Measurements from ENCODE around the gene LHPP.

The LHPP gene

GRCh38 chr10:124577651-124578050, 116.0 kb downstream of the LHPP start:
- Histone ChIP-seq H3K14ac (ENCODE audit: low read length) (no peak overlapping the region), H3K36me3 (replicated peaks in 1 of 2; ENCODE audit: control insufficient read depth in 2 of 2, insufficient read depth in 2 of 2, low read length in 2 of 2) (no peaks in the 10 kb centered on the region), H2BK12ac (ENCODE audit: low read length) (no peak overlapping the region), H2AFZ (ENCODE audit: low read length) (no peak overlapping the region), H3K4ac (ENCODE audit: low read length) (no peak overlapping the region), H3K23ac (ENCODE audit: low read depth, low read length, poor library complexity) (no peak overlapping the region), H2BK5ac (ENCODE audit: low read length) (no peak overlapping the region), H3K79me1 (ENCODE audit: low read depth, low read length) (no peaks in the 10 kb centered on the region), H3K27ac (replicated peaks; ENCODE audit: low read length) (no peak overlapping the region), H3K4me2 (ENCODE audit: insufficient read depth, low read length, poor library complexity, severe bottlenecking) (no peak overlapping the region), H3K9ac (ENCODE audit: low read depth, low read length, poor library complexity) (no peak overlapping the region), H4K91ac (ENCODE audit: low read depth, low read length, poor library complexity) (no peak overlapping the region), H2AK5ac (ENCODE audit: low read depth, low read length) (no peak overlapping the region), H3K9me3 (replicated peaks in 1 of 2; ENCODE audit: control insufficient read depth in 2 of 2, insufficient read depth in 1 of 2, low read depth in 1 of 2, low read length in 2 of 2) (peaks cover 0 to 7% of the 10 kb centered on the region in 2 donors), H3K18ac (ENCODE audit: low read length) (no peak overlapping the region), H2BK120ac (ENCODE audit: low read depth, low read length) (no peak overlapping the region), H4K8ac (ENCODE audit: low read depth, low read length) (no peak overlapping the region), H3K27me3 (ENCODE audit: control insufficient read depth in 3 of 3, insufficient read depth in 3 of 3, low read depth in 1 of 3, low read length in 3 of 3) (peaks cover 0 to 12% (median 0%) of the 10 kb centered on the region in 3 experiments), H3K4me1 (ENCODE audit: control insufficient read depth in 2 of 2, insufficient read depth in 1 of 2, low read depth in 1 of 2, low read length in 2 of 2) (no peaks in the 10 kb centered on the region), H2BK15ac (ENCODE audit: low read length) (no peak overlapping the region), H3K4me3 (ENCODE audit: low read length in 2 of 2) (no peak overlapping the region)
- no peak for DNase-seq (ENCODE audit: low spot score)
- WGBS, 2 donors (ENCODE audit: extremely low coverage in 2 of 2, insufficient read length in 2 of 2, insufficient replicate concordance in 1 of 2) = no CpG with 5 or more reads among the region's 3 CpGs

GRCh38 chr10:124578231-124579010, 116.8 kb downstream of the LHPP start:
- H3K27ac ChIP-seq (replicated peaks; ENCODE audit: low read length) = no peak overlapping the region
- no peak overlapping the region for H4K91ac ChIP-seq (ENCODE audit: low read depth, low read length, poor library complexity)
- WGBS, 2 donors (ENCODE audit: extremely low coverage in 2 of 2, insufficient read length in 2 of 2, insufficient replicate concordance in 1 of 2) = no CpG with 5 or more reads among the region's 23 CpGs
- H3K27me3 ChIP-seq (ENCODE audit: control insufficient read depth in 3 of 3, insufficient read depth in 3 of 3, low read depth in 1 of 3, low read length in 3 of 3) = peaks cover 0 to 12% (median 0%) of the 10 kb centered on the region in 3 experiments
- H3K79me1 ChIP-seq (ENCODE audit: low read depth, low read length) = no peaks in the 10 kb centered on the region
- H3K4me3 ChIP-seq (ENCODE audit: low read length in 2 of 2) = peak overlapping the region in 1 of 2 donors; percentile 47
- H3K36me3 ChIP-seq (replicated peaks in 1 of 2; ENCODE audit: control insufficient read depth in 2 of 2, insufficient read depth in 2 of 2, low read length in 2 of 2) = no peaks in the 10 kb centered on the region
- no peak overlapping the region for H2BK12ac ChIP-seq (ENCODE audit: low read length)
- peak overlapping the region; percentile 1 for H3K9ac ChIP-seq (ENCODE audit: low read depth, low read length, poor library complexity)
- H4K8ac ChIP-seq (ENCODE audit: low read depth, low read length) = no peak overlapping the region
- no peak overlapping the region for H3K18ac ChIP-seq (ENCODE audit: low read length)
- DNase-seq (ENCODE audit: low spot score) = no peak
- H3K9me3 ChIP-seq (replicated peaks in 1 of 2; ENCODE audit: control insufficient read depth in 2 of 2, insufficient read depth in 1 of 2, low read depth in 1 of 2, low read length in 2 of 2) = peaks cover 0 to 7% of the 10 kb centered on the region in 2 donors
- no peak overlapping the region for H2BK15ac ChIP-seq (ENCODE audit: low read length)
- H3K4me1 ChIP-seq (ENCODE audit: control insufficient read depth in 2 of 2, insufficient read depth in 1 of 2, low read depth in 1 of 2, low read length in 2 of 2) = no peaks in the 10 kb centered on the region
- peak overlapping the region; percentile 19 for H2AK5ac ChIP-seq (ENCODE audit: low read depth, low read length)
- no peak overlapping the region for H2BK120ac ChIP-seq (ENCODE audit: low read depth, low read length)
- H3K4me2 ChIP-seq (ENCODE audit: insufficient read depth, low read length, poor library complexity, severe bottlenecking) = no peak overlapping the region
- H2BK5ac ChIP-seq (ENCODE audit: low read length) = no peak overlapping the region
- no peak overlapping the region for H2AFZ ChIP-seq (ENCODE audit: low read length)
- H3K23ac ChIP-seq (ENCODE audit: low read depth, low read length, poor library complexity) = no peak overlapping the region
- no peak overlapping the region for H3K4ac ChIP-seq (ENCODE audit: low read length)
- H3K14ac ChIP-seq (ENCODE audit: low read length) = no peak overlapping the region

- no peak overlapping the region for H3K4me2 ChIP-seq (ENCODE audit: insufficient read depth, low read length, poor library complexity, severe bottlenecking)
- no peak overlapping the region for H2BK5ac ChIP-seq (ENCODE audit: low read length)
- no peak overlapping the region for H2BK120ac ChIP-seq (ENCODE audit: low read depth, low read length)
- no peak overlapping the region for H3K18ac ChIP-seq (ENCODE audit: low read length)
- H2BK12ac ChIP-seq (ENCODE audit: low read length) = no peak overlapping the region
- H3K14ac ChIP-seq (ENCODE audit: low read length) = no peak overlapping the region
- H3K9ac ChIP-seq (ENCODE audit: low read depth, low read length, poor library complexity) = peak overlapping the region; percentile 2
- DNase-seq (ENCODE audit: low spot score) = no peak
- peak overlapping the region; percentile 19 for H2AK5ac ChIP-seq (ENCODE audit: low read depth, low read length)
- no peaks in the 10 kb centered on the region for H3K4me1 ChIP-seq (ENCODE audit: control insufficient read depth in 2 of 2, insufficient read depth in 1 of 2, low read depth in 1 of 2, low read length in 2 of 2)
- no peak overlapping the region for H4K8ac ChIP-seq (ENCODE audit: low read depth, low read length)
- no peak overlapping the region for H2AFZ ChIP-seq (ENCODE audit: low read length)
- H3K27me3 ChIP-seq (ENCODE audit: control insufficient read depth in 3 of 3, insufficient read depth in 3 of 3, low read depth in 1 of 3, low read length in 3 of 3) = peaks cover 0 to 12% (median 0%) of the 10 kb centered on the region in 3 experiments
- H4K91ac ChIP-seq (ENCODE audit: low read depth, low read length, poor library complexity) = no peak overlapping the region
- H3K23ac ChIP-seq (ENCODE audit: low read depth, low read length, poor library complexity) = no peak overlapping the region
- no peak overlapping the region for H3K4me3 ChIP-seq (ENCODE audit: low read length in 2 of 2)
- no peak overlapping the region for H2BK15ac ChIP-seq (ENCODE audit: low read length)
- WGBS, 2 donors (ENCODE audit: extremely low coverage in 2 of 2, insufficient read length in 2 of 2, insufficient replicate concordance in 1 of 2) = no CpG with 5 or more reads among the region's 16 CpGs
- H3K27ac ChIP-seq (replicated peaks; ENCODE audit: low read length) = no peak overlapping the region
- H3K79me1 ChIP-seq (ENCODE audit: low read depth, low read length) = no peaks in the 10 kb centered on the region
- no peaks in the 10 kb centered on the region for H3K36me3 ChIP-seq (replicated peaks in 1 of 2; ENCODE audit: control insufficient read depth in 2 of 2, insufficient read depth in 2 of 2, low read length in 2 of 2)
- H3K4ac ChIP-seq (ENCODE audit: low read length) = no peak overlapping the region
- H3K9me3 ChIP-seq (replicated peaks in 1 of 2; ENCODE audit: control insufficient read depth in 2 of 2, insufficient read depth in 1 of 2, low read depth in 1 of 2, low read length in 2 of 2) = peaks cover 0 to 7% of the 10 kb centered on the region in 2 donors
Observed at GRCh38 chr10:124579011-124579399, 117.4 kb downstream of the LHPP start.

- Histone ChIP-seq H3K27ac (replicated peaks; ENCODE audit: low read length) (no peak overlapping the region), H3K14ac (ENCODE audit: low read length) (no peak overlapping the region), H3K79me1 (ENCODE audit: low read depth, low read length) (peaks cover 1% of the 10 kb centered on the region), H3K18ac (ENCODE audit: low read length) (no peak overlapping the region), H3K4me2 (ENCODE audit: insufficient read depth, low read length, poor library complexity, severe bottlenecking) (no peak overlapping the region), H3K23ac (ENCODE audit: low read depth, low read length, poor library complexity) (no peak overlapping the region), H2BK120ac (ENCODE audit: low read depth, low read length) (no peak overlapping the region), H2AFZ (ENCODE audit: low read length) (peak overlapping the region; percentile 56), H2BK5ac (ENCODE audit: low read length) (no peak overlapping the region), H2BK12ac (ENCODE audit: low read length) (no peak overlapping the region), H3K36me3 (replicated peaks in 1 of 2; ENCODE audit: control insufficient read depth in 2 of 2, insufficient read depth in 2 of 2, low read length in 2 of 2) (no peaks in the 10 kb centered on the region), H3K4ac (ENCODE audit: low read length) (no peak overlapping the region), H3K4me1 (ENCODE audit: control insufficient read depth in 2 of 2, insufficient read depth in 1 of 2, low read depth in 1 of 2, low read length in 2 of 2) (peaks cover 0 to 3% of the 10 kb centered on the region in 2 donors), H4K8ac (ENCODE audit: low read depth, low read length) (no peak overlapping the region), H3K27me3 (ENCODE audit: control insufficient read depth in 3 of 3, insufficient read depth in 3 of 3, low read depth in 1 of 3, low read length in 3 of 3) (no peaks in the 10 kb centered on the region), H4K91ac (ENCODE audit: low read depth, low read length, poor library complexity) (no peak overlapping the region), H2BK15ac (ENCODE audit: low read length) (no peak overlapping the region), H3K9me3 (replicated peaks in 1 of 2; ENCODE audit: control insufficient read depth in 2 of 2, insufficient read depth in 1 of 2, low read depth in 1 of 2, low read length in 2 of 2) (peaks cover 0 to 1% of the 10 kb centered on the region in 2 donors), H3K9ac (ENCODE audit: low read depth, low read length, poor library complexity) (no peak overlapping the region), H3K4me3 (ENCODE audit: low read length in 2 of 2) (no peak overlapping the region), H2AK5ac (ENCODE audit: low read depth, low read length) (no peak overlapping the region)
- DNase-seq (ENCODE audit: low spot score) = no peak
- no CpG with 5 or more reads among the region's 3 CpGs for WGBS, 2 donors (ENCODE audit: extremely low coverage in 2 of 2, insufficient read length in 2 of 2, insufficient replicate concordance in 1 of 2)
Observed at GRCh38 chr10:124586142-124586541, 124.5 kb downstream of the LHPP start.

Measured in neuronal stem cell (in vitro differentiated cells).